Ovary (tissue), 9 donors: Measurements from ENCODE around the gene GPD1L. TPM values are rescaled to one million over a fixed set of nuclear protein-coding genes. Genes with fewer than 3 reads are reported as not detected.

Experiments used
- DNase-seq, 5 donors: peaks; one replicate each; pipeline ENCODE4 v3.0.0-alpha.2; 2019 to 2020
- H3K27ac ChIP-seq, 2 donors: fragments of 200-600 bp; one replicate each; pipeline versions ENCODE4 v1.5.1 to v1.8.0; 2019 to 2022
- H3K27me3 ChIP-seq: fragments of 200-600 bp; one replicate; pipeline ENCODE4 v1.8.0; 2022
- H3K36me3 ChIP-seq: fragments of 200-600 bp; sonication (generic); one replicate; pipeline ENCODE4 v1.5.1; 2019
- H3K4me1 ChIP-seq: one replicate; pipeline ENCODE4 v1.8.1; 2013; ENCODE audit warnings: mild to moderate bottlenecking, moderate library complexity; ENCODE audit not compliant: insufficient read depth
- H3K4me3 ChIP-seq: fragments of 200-600 bp; sonication (generic); one replicate; pipeline ENCODE4 v1.5.1; 2017
- H3K9me3 ChIP-seq, 2 donors: fragments of 200-600 bp in 1 of 2; sonication (generic) in 1 of 2; one replicate each; pipeline versions ENCODE4 v1.5.1 to v1.8.1; 2013 to 2019; ENCODE audit warnings: mild to moderate bottlenecking in 1 of 2, moderate library complexity in 1 of 2
- CTCF ChIP-seq, 3 donors: fragments of 450-650 bp in 2 of 3; fragments of 200-600 bp in 1 of 3; IDR thresholded peaks; one replicate each; pipeline versions ENCODE4 v1.5.1 to v1.8.0; 2016 to 2022; ENCODE audit warnings: antibody characterized with exemption in 3 of 3, mild to moderate bottlenecking in 1 of 3
- EP300 ChIP-seq: sonication (generic); formaldehyde crosslinking; IDR thresholded peaks from one replicate; pipeline ENCODE4 v1.6.1; 2017; ENCODE audit warnings: antibody characterized with exemption
- POLR2A ChIP-seq: fragments of 450-650 bp; IDR thresholded peaks from one replicate; pipeline ENCODE4 v1.6.1; 2017; ENCODE audit warnings: antibody characterized with exemption, mild to moderate bottlenecking, moderate library complexity
- WGBS, 3 donors: extraction: QIAGEN DNeasy Blood & Tissue Kit in 1 of 3; methylation state at CpG; one replicate each; pipeline versions ENCODE4 v1.1.5 to v1.1.7; 2013 to 2017; 5-methylcytosine and 5-hydroxymethylcytosine counted together
- intact Hi-C, 4 donors: fragments of 100-400 bp; cut with DNase I; formaldehyde crosslinking; loops; one replicate each; pipeline versions ENCODE4 v1.11.0 to v1.15.1; 2022 to 2023
- polyA plus RNA-seq, 2 donors: library from polyadenylated mRNA; stranded (reverse); fragments of 200-250 nt in 1 of 2; fragments of 350-450 nt in 1 of 2; fragmentation: Illumina TruSeq in 1 of 2; extraction: RNeasy Lipid Tissue Mini Kit (QIAGEN cat#74804) in 1 of 2; gene quantifications; one replicate each; pipeline ENCODE4 v1.2.3, GENCODE V29; 2013 to 2014
- total RNA-seq, 7 donors: library from RNA; depleted of rRNA in 2 of 7; stranded (reverse); fragments of >200 nt in 2 of 7; fragmentation: NEBNext Ultra II Directional in 3 of 7; extraction: Animal tissue kit (Norgen Biotek cat#: 25700) in 3 of 7; gene quantifications; one replicate each; pipeline versions ENCODE4 v1.1.0 to v1.2.4, GENCODE V29; 2016 to 2023
- donor health status: DM: no; HTN: no; CAD: no; lungs with moderate emphysema.
- donor health status: DM: no; HTN: no; CAD: no.
- donor health status: Bipolar disorder and iron deficiency.
- donor health status: DM: yes; HTN: yes; CAD: no.
- donor health status: DM: no; HTN: no; CAD: no.
- donor health status: DM: yes; HTN: yes; CAD: no.

Gene GPD1L
- total and polyA plus RNA-seq, 9 donors = 14.4 to 38.4 (median 29.4) TPM

DNA sequence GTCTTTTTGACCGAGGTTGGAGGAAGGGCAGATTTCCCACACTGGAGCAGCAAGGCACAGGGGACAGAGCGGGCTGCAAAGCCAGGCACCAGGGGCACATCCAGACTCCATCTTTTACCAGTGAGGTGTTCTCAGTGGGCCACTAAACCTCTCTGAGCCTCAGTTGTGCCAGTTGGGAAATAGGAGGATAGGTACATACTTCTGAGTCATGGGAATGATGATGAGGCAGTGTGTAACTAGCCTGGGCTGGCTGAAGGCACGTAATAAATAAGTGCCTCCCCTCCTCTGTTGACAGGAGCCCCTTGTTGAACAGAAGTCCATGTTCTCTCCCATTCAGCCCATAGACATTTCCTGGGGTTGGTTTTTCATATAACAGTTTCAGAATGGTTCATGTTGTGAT is 48.7 kb downstream of the GPD1L start:
- no peak for DNase-seq
- TF ChIP-seq CTCF (IDR thresholded peaks at IDR 0.05) (no peak), EP300 (no peak), POLR2A (no peak)
- Histone ChIP-seq H3K27me3 (no peaks in the 10 kb centered on the region), H3K4me1 (no peaks in the 10 kb centered on the region), H3K36me3 (no peaks in the 10 kb centered on the region), H3K4me3 (no peak overlapping the region), H3K27ac (no peak overlapping the region), H3K9me3 (no peaks in the 10 kb centered on the region)
- intact Hi-C loops = no loop called here
- 98% methylated on average over 3 of the region's 3 CpGs for WGBS, 3 donors

GRCh38 chr3:32157600-32158264 is 51.3 kb downstream of the GPD1L start:
- Histone ChIP-seq H3K4me3 (no peak overlapping the region), H3K27me3 (no peaks in the 10 kb centered on the region), H3K9me3 (no peaks in the 10 kb centered on the region), H3K36me3 (no peaks in the 10 kb centered on the region), H3K27ac (no peak overlapping the region), H3K4me1 (no peaks in the 10 kb centered on the region)
- WGBS, 3 donors = 46 to 57% (median 50%) methylated on average over 7 of the region's 7 CpGs
- intact Hi-C loops = no loop called here
- no peak for DNase-seq
- TF ChIP-seq POLR2A (no peak), EP300 (no peak), CTCF (IDR thresholded peaks at IDR 0.05) (no peak)

DNA sequence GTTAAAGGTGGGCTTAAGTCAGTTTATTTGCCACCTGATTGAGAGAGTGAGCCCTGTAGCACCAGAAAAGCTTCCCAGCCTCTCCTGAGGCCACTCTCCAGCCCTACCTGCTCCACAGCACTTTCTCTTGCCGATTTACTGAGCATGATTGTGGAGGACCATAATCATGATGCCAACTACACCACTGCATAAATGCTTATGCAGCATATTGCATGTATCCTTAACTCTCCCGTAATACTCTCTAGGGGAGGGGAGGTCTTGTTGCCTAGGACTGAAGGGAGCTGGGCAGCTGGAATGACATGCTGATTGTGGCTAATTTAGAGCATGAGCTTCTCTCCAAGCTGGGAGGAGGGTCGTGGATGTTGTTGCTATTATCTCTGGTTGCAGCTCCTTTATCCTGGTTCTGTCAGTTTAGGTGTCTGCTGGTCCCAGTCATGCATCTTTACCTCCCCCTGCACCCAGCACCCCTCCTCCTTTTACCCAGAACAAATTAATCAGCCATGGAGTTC is 54.3 kb downstream of the GPD1L start:
- Histone ChIP-seq H3K4me3 (no peak overlapping the region), H3K9me3 (no peaks in the 10 kb centered on the region), H3K27me3 (no peaks in the 10 kb centered on the region), H3K36me3 (no peaks in the 10 kb centered on the region), H3K27ac (no peak overlapping the region), H3K4me1 (no peaks in the 10 kb centered on the region)
- no peak for TF ChIP-seq EP300
- TF ChIP-seq CTCF (IDR thresholded peaks at IDR 0.05) = no peak
- no peak for TF ChIP-seq POLR2A
- intact Hi-C loops = no loop called here
- no peak for DNase-seq
- WGBS, 3 donors = 68 to 76% (median 68%) methylated on average over 3 of the region's 3 CpGs

GRCh38 chr3:32165442-32165841 is 59.0 kb downstream of the GPD1L start:
- H3K27ac ChIP-seq = no peak overlapping the region
- H3K36me3 ChIP-seq = no peaks in the 10 kb centered on the region
- H3K4me3 ChIP-seq = no peak overlapping the region
- TF ChIP-seq POLR2A (no peak), CTCF (IDR thresholded peaks at IDR 0.05) (no peak), EP300 (no peak)
- H3K27me3 ChIP-seq = no peaks in the 10 kb centered on the region
- intact Hi-C loops = no loop called here
- 53 to 78% (median 65%) methylated on average over 1 of the region's 1 CpG for WGBS, 3 donors
- no peak for DNase-seq
- H3K4me1 ChIP-seq = no peaks in the 10 kb centered on the region
- no peaks in the 10 kb centered on the region for H3K9me3 ChIP-seq
